Activated CD4-positive, alpha-beta T cell treated with anti-CD3 and anti-CD28 coated beads, Interleukin-2, amount 10 ng/mL, durations not matched to agents 24 days and 14 days (primary cell): ENCODE results near the gene MEI1. TPM values are rescaled to one million over a fixed set of nuclear protein-coding genes. Genes with fewer than 3 reads are reported as not detected.
A peak's percentile ranks its signal among the peaks of the same experiment; 100 is the strongest.
"Not testable (repeated sequence)": the region's sequence is repeated elsewhere in the genome, so short reads cannot be mapped to it uniquely, and the experiment has no call there.

Source experiments
- DNase-seq: peaks from one replicate; pipeline ENCODE4 v3.0.0; 2022
- H3K27ac Mint-ChIP-seq: one replicate; pipeline ENCODE4 v1.8.0; 2022; ENCODE audit warnings: mild to moderate bottlenecking, mixed read lengths
- H3K27me3 Mint-ChIP-seq: one replicate; pipeline ENCODE4 v1.8.0; 2022; ENCODE audit warnings: mixed read lengths
- H3K36me3 Mint-ChIP-seq: one replicate; pipeline ENCODE4 v1.8.0; 2022; ENCODE audit warnings: low read depth, mild to moderate bottlenecking, mixed read lengths
- H3K4me1 Mint-ChIP-seq: one replicate; pipeline ENCODE4 v1.8.0; 2021; ENCODE audit warnings: mixed read lengths
- H3K4me3 Mint-ChIP-seq: one replicate; pipeline ENCODE4 v1.8.0; 2022; ENCODE audit warnings: mild to moderate bottlenecking, moderate library complexity, mixed read lengths
- H3K9me3 Mint-ChIP-seq: one replicate; pipeline ENCODE4 v1.8.0; 2021; ENCODE audit warnings: mixed read lengths
- intact Hi-C: fragments of 100-400 bp; cut with micrococcal nuclease; formaldehyde crosslinking; loops from one replicate; pipeline ENCODE4 v1.15.1; 2023
- total RNA-seq: library from RNA; stranded (reverse); gene quantifications from 2 replicates; pipeline ENCODE4 v1.2.3, GENCODE V29; 2022

MEI1 gene
- total RNA-seq, 1 donor from 2014 or later = 14.2 TPM

DNA sequence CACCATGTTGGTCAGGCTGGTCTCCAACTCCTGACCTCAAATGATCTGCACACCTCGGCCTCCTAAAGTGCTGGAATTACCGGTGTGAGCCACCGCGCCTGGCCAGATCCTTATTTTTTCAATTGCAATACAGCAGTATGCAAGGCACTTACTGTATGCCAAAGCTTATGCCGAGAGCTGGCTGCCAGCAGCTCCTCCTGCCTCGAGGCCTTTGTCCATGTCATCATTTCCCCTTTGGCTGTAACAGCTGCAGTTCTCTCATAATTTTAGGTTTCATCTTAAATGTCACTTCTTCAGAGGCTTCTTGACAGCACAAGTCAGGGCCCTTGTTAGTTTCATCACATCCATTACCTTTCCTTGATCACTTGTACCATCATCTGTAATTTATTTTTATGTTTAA lies 132.1 kb downstream of the MEI1 start:
- Mint-ChIP-seq H3K9me3 (peaks cover 5% of the 10 kb centered on the region), H3K27me3 (peaks cover 2% of the 10 kb centered on the region), H3K36me3 (peaks cover 56% of the 10 kb centered on the region), H3K4me1 (peaks cover 52% of the 10 kb centered on the region), H3K4me3 (peak overlapping the region; percentile 99), H3K27ac (peak overlapping the region; percentile 99)
- intact Hi-C loops = loop anchor here (5.0 to 10.0 kb wide), 2 partner anchors 41 to 243 kb away; partner anchors contain the start of genes NAGA, PHETA2 and SMDT1
- no peak for DNase-seq

DNA sequence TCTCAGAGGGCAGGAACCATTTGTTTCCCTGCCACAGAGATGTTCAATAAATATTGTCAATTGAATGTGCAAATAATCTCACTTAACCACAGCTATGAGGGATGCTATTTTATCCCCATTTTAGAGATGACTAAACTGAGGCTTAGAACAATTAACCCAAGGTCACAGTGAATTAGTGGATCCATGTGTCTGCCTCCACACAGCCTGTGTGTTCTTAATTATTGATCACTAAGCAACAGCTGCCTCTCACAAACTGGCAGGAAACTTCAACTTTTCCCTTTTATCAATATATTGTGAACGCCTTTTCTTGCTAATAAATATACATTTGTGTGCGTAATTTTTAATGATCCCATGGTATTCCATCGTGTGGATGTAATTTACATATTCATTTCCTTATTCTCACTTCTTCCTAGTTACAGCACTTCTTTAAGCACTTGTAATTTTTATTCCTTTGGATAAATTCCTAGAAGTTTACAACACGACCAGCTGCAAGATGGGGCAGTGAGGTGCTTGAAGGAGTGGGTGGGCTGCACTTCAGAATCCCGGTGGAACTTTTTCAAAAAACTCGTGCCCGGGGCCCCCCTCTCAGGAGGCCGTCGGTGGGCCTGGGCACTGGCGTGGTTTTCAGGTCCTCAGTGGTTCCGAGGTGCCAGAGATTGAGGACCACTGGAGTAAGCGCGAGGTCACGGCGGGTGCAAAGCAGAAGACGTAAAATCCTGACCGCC lies 132.7 kb downstream of the MEI1 start:
- DNase-seq = no peak
- H3K9me3 Mint-ChIP-seq = peaks cover 8% of the 10 kb centered on the region
- peaks cover 2% of the 10 kb centered on the region for H3K27me3 Mint-ChIP-seq
- H3K4me3 Mint-ChIP-seq = peak overlapping the region; percentile 99
- intact Hi-C loops = loop anchor here (1.0 to 10.0 kb wide), 4 partner anchors 25 to 243 kb away; partner anchors contain the start of genes NAGA, PHETA2 and SMDT1
- peak overlapping the region; percentile 99 for H3K27ac Mint-ChIP-seq
- H3K36me3 Mint-ChIP-seq = peaks cover 59% of the 10 kb centered on the region
- peaks cover 57% of the 10 kb centered on the region for H3K4me1 Mint-ChIP-seq

DNA sequence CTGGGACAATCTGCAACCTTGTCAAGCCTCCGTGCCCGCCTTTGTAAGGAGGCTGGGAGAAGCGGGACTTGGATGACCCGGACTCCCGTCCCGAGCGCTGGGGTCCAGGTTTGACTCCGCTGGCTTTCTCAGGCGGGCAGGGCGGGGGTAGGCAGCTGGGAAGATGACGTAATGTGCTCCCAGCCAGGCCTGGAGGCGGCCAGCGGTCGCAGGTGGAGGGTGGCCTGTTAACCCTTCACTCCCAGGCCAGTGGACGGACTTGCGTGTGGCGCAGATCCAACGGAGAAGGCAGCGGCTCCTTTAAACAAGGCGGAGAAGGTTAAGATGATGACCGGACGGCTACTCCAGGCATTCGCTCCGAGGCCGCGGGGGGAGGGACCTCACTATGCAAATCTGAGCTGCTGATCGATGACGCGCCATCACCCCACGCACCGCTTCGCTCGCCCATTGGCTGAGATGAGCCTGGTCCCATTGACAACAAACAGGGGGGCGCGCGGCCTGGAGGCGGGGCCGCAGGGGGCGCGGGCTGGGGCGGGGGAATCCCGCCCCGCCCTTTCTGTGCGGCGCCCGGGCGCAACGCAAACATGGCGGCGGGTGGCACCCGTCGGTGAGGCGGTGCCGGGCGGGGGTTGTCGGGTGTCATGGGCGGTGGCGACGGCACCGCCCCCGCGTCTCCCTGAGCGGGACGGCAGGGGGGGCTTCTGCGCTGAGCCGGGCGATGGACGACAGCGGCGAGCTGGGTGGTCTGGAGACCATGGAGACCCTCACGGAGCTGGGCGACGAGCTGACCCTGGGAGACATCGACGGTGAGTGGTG lies 133.5 kb downstream of the MEI1 start, which contains the start of gene SREBF2:
Gene SREBF2, plus strand, starts transcription at position 553 of the 816 bp plus-strand sequence. Its CDS starts 166 bp downstream, at position 719.
- peak within 1 kb of the TSS; percentile 99 for H3K4me3 Mint-ChIP-seq
- H3K27ac Mint-ChIP-seq = peak within 1 kb of the TSS; percentile 99
- peaks cover 8% of the 10 kb centered on the region for H3K9me3 Mint-ChIP-seq
- H3K27me3 Mint-ChIP-seq = peaks cover 2% of the 10 kb centered on the region
- DNase-seq = peak; percentile 99
- peaks cover 60% of the 10 kb centered on the region for H3K36me3 Mint-ChIP-seq
- peaks cover 51% of the 10 kb centered on the region for H3K4me1 Mint-ChIP-seq
- intact Hi-C loops = loop anchor here (1.0 to 10.0 kb wide), 5 partner anchors 25 to 242 kb away; partner anchors contain the start of genes NAGA, PHETA2 and SMDT1

DNA sequence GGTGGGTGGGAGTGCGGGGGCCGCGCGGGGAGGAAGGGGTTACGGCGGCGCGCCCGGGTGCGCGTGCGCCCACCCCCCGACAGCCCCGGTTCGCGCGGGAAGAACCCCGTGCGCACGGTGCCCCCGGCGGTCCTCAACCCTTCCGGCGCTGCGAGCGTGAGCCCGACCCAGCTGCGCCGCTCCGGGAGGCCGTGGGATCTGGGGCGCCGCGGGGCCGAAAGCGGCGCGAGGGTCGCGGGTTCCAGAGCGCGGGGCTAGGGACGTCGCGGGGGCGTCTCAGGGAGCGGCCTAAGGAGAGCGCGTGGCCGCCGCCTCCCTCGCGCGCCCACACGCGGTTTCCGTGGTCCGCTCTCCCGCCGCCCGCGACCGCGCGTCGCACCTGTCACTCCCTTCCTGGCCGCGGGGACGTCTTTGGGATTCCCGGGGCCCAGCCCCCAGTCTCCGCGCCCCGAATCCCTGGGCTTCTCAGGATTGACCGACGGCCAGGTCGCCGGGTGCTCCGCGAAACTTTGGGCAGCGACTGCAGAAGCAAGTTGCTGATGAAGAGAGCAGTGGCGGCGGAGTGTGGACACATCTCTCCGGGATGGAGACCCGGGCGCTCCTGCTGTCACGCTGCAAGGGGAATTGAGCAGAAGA lies 134.2 kb downstream of the MEI1 start:
- Mint-ChIP-seq H3K36me3 (peaks cover 65% of the 10 kb centered on the region), H3K9me3 (peaks cover 8% of the 10 kb centered on the region), H3K4me1 (peaks cover 51% of the 10 kb centered on the region), H3K27ac (peak overlapping the region; percentile 97), H3K4me3 (peak overlapping the region; percentile 99), H3K27me3 (peaks cover 2% of the 10 kb centered on the region)
- intact Hi-C loops = loop anchor here (1.0 to 10.0 kb wide), 5 partner anchors 10 to 241 kb away; partner anchors contain the start of genes NAGA, PHETA2 and SMDT1
- DNase-seq = peak; percentile 89

DNA sequence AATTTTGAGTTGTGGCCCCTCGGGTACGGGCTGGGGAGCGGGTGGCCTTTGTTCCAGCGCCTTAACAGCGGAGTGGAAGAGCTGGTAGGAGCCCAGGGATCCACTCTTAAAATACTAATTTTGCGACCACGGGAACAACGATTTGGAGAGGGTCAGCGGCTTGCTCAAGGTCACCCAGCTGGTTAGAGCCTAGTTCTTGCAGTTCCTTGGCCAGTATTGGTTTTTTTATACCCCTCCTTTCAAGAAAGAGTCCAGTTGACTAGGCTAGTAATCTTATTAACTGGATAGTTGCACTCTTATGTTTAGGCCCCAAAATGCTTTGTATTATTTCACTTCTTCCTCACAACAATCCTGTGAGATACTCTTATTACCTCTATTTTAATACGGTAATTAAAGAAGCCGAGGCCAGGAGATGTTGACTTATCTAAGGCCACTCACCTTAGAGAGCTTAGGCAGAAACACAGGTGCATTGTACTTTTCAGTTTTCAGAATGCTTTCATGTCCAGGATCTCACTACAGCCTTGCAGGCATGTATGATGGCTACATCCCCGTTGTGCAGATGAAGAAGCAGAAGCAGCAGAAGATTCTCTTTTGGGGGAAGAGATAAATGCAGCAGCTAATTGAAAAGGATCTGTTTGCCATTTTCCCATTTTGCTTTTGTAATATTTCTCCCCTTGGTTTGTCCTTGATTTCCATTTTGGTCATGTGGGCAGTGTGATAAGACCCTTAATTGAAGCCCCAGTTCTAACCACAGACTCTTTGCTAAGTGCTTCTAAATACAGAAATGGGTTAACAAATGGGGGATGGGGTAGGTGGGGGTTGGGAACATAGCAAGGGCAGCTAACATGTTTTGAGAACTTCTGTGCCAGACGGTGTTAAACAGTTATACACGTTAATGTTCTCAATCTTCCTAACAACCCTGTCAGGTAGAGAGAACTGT lies 135.0 kb downstream of the MEI1 start:
- Mint-ChIP-seq H3K27me3 (peaks cover 2% of the 10 kb centered on the region), H3K4me3 (peak overlapping the region; percentile 99), H3K9me3 (peaks cover 8% of the 10 kb centered on the region), H3K4me1 (peaks cover 55% of the 10 kb centered on the region), H3K36me3 (peaks cover 71% of the 10 kb centered on the region), H3K27ac (peak overlapping the region; percentile 97)
- DNase-seq = peak; percentile 70
- intact Hi-C loops = loop anchor here (1.0 to 10.0 kb wide), 3 partner anchors 9 to 241 kb away; partner anchors contain the start of genes NAGA, PHETA2 and SMDT1

DNA sequence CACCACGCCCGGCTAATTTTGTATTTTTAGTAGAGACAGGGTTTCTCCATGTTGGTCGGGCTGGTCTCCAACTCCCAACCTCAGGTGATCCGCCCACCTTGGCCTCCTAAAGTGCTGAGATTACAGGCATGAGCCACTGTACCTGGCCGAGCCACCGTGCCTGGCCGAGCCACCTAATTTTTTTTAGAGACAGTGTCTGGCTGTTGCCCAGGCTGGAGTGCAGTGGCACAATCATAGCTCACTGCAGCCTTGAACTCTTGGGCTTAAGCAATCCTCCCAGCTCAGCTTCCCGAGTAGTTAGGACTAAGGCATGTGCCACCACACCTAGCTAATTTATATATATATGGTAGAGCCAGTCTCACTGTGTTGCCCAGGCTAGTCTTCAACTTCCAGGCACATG lies 136.2 kb downstream of the MEI1 start:
- not testable (repeated sequence) for DNase-seq, H3K4me3 Mint-ChIP-seq, H3K27me3 Mint-ChIP-seq, H3K9me3 Mint-ChIP-seq
- H3K27ac Mint-ChIP-seq = peak overlapping the region; percentile 46
- peaks cover 73% of the 10 kb centered on the region for H3K36me3 Mint-ChIP-seq
- peaks cover 62% of the 10 kb centered on the region for H3K4me1 Mint-ChIP-seq
- intact Hi-C loops = loop anchor here (10.0 kb wide), 1 partner anchor 239 kb away; the partner anchor contains the start of genes NAGA, PHETA2 and SMDT1

DNA sequence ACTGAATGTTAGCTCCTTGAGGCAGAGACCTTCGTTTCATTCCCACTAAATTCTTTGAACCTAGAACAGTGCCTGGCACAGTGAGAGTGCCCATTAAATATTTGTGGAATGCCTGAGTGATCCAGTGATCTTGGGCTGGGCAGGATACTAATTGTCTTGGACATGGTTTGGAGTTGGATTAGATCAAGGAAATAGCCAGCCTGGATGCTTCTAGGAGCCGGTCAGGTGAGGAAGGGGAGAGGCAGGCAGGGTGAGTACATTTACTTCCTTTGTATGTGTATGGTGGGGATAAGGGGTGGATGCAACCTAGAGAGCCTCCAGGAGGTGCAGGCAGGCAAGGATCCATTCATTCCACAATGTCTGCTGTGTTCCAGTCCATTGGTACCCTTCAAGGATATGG lies 137.2 kb downstream of the MEI1 start:
- Mint-ChIP-seq H3K27me3 (peaks cover 2% of the 10 kb centered on the region), H3K27ac (peak overlapping the region; percentile 46), H3K36me3 (peaks cover 74% of the 10 kb centered on the region), H3K9me3 (peaks cover 8% of the 10 kb centered on the region), H3K4me3 (peak overlapping the region; percentile 17), H3K4me1 (peaks cover 64% of the 10 kb centered on the region)
- no peak for DNase-seq
- intact Hi-C loops = loop anchor here (10.0 kb wide), 1 partner anchor 238 kb away; the partner anchor contains the start of genes NAGA, PHETA2 and SMDT1

DNA sequence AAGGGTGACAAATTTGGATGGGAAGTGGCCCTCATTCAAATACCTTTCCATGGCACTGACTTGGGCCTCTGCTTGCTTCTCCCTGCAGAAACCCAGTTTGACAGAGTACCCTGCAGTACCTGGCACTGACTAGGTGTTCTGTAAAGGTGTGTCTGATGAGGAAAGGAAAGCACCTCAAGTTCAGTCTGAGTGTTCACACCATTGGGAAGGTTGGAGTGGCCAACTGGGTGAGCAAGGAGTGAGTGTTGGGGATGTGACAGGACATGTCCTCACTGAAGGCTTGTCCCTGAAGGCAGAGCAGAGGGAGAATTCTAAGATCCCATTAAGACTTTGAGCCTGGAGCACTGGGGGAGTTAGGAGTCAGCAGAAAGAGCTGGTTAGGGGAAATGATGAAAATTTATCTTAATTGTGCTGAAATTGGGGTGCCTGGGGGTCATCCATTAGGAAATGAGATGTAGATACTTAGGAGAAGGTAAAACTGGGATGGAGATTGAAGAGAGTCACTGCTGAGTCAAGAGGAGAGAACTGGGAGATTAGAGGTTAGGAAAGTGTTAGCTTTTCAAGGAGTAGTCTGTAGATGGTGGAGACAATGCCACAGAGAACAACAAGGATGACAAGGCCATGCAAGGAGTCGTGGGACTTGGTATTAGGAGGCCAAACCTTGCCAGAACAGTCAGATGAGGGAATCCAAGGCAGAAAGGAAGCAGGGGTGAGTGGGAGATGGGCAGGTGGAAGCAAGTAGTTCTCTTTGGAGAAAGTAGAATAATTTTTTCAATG lies 139.7 kb downstream of the MEI1 start:
- Mint-ChIP-seq H3K27ac (peak overlapping the region; percentile 71), H3K27me3 (no peaks in the 10 kb centered on the region), H3K4me3 (peak overlapping the region; percentile 15), H3K36me3 (peaks cover 71% of the 10 kb centered on the region), H3K9me3 (peaks cover 8% of the 10 kb centered on the region), H3K4me1 (peaks cover 70% of the 10 kb centered on the region)
- intact Hi-C loops = loop anchor here (10.0 kb wide), 1 partner anchor 236 kb away; the partner anchor contains the start of genes NAGA, PHETA2 and SMDT1
- DNase-seq = no peak

DNA sequence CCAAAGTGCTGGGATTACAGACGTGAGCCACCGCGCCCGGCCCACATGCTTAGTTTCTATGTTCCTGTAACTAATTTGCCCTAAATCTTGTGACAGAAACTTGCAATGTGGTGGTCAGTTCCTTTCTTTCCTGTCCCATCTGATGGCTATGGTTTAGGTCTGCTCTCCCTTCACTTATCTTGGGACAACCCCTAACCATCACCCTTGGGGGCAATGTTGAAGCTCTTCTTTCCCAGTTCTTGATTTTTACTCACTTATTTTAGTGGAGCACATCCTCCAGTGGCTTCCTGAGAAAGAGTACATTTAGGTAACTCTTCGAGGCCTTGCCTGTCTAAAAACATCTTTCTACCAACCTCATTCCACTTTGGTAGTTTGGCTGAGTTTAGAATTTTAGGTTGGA lies 140.9 kb downstream of the MEI1 start:
- Mint-ChIP-seq H3K4me1 (peaks cover 69% of the 10 kb centered on the region), H3K27me3 (no peaks in the 10 kb centered on the region), H3K36me3 (peaks cover 68% of the 10 kb centered on the region), H3K4me3 (no peak overlapping the region), H3K9me3 (peaks cover 8% of the 10 kb centered on the region), H3K27ac (no peak overlapping the region)
- intact Hi-C loops = no loop called here
- no peak for DNase-seq

DNA sequence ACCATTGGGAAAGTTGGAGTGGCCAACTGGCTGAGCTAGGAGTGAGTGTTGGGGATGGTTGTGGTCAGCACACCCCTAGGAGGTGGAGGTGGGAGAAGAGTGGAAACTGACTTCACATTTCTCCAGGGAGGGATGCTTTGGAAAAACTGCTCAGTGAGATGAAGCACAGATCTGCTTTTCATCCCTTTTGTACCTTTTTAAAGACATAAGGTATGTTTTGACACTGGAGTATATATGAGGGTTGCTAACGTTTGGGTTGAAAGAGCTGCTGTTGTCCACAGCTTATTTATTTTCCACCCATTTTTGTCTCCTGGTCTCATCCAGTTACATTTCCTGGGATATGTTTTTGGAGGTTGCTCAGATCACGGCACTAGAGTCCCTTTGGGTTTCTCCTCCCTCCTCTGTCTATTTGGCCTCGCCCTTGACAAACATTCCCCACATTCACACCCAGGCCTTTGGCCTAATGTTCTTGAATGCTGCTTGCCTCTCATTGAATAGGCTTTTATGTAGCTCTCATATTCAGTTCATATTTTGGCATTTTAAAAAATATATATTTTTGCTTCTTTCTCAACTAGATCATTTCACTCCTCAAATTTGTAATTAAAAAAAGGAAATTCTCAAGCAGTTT lies 141.9 kb downstream of the MEI1 start:
- Mint-ChIP-seq H3K36me3 (peaks cover 65% of the 10 kb centered on the region), H3K4me3 (no peak overlapping the region), H3K27me3 (no peaks in the 10 kb centered on the region), H3K9me3 (peaks cover 5% of the 10 kb centered on the region), H3K4me1 (peaks cover 71% of the 10 kb centered on the region), H3K27ac (peak overlapping the region; percentile 71)
- DNase-seq = no peak
- intact Hi-C loops = no loop called here
